COLO668 (cell line): ENCODE data around the gene PYCR2.

Experiments
- DNase-seq: peaks from one replicate; lab custom pipeline; 2025; ENCODE audit not compliant: unreplicated experiment; lab: John Stamatoyannopoulos, UW

Gene PYCR2

GRCh38 chr1:225921734-225922709, 2.0 kb downstream of the PYCR2 start:
- DNase-seq = peak; percentile 21

GRCh38 chr1:225919906-225920305, 4.1 kb downstream of the PYCR2 start:
- peak; percentile 23 for DNase-seq

- no peak for DNase-seq
Observed at GRCh38 chr1:225918280-225918679, 5.8 kb downstream of the PYCR2 start.

GRCh38 chr1:225917536-225917935, 6.5 kb downstream of the PYCR2 start:
- no peak for DNase-seq

- no peak for DNase-seq
Observed at GRCh38 chr1:225917101-225917500, 6.9 kb downstream of the PYCR2 start.

- peak; percentile 24 for DNase-seq
Observed at GRCh38 chr1:225915538-225915991, 8.5 kb downstream of the PYCR2 start.

- no peak for DNase-seq
Observed at GRCh38 chr1:225914947-225915346, 9.1 kb downstream of the PYCR2 start.

GRCh38 chr1:225914391-225914790, 9.7 kb downstream of the PYCR2 start:
- no peak for DNase-seq

GRCh38 chr1:225911191-225912130, 12.6 kb downstream of the PYCR2 start:
- peak; percentile 28 for DNase-seq

GRCh38 chr1:225909477-225909876, 14.6 kb downstream of the PYCR2 start:
- peak; percentile 27 for DNase-seq

GRCh38 chr1:225908773-225909172, 15.3 kb downstream of the PYCR2 start:
- DNase-seq = peak; percentile 85

- DNase-seq = peak; percentile 55
Observed at GRCh38 chr1:225908013-225908640, 15.9 kb downstream of the PYCR2 start.

- no peak for DNase-seq
Observed at GRCh38 chr1:225907341-225907740, 16.7 kb downstream of the PYCR2 start.

- DNase-seq = no peak
Observed at GRCh38 chr1:225906467-225906866, 17.6 kb downstream of the PYCR2 start.

- DNase-seq = no peak
Observed at GRCh38 chr1:225903623-225904022, 20.4 kb downstream of the PYCR2 start.

GRCh38 chr1:225899044-225899925, 24.8 kb downstream of the PYCR2 start:
- DNase-seq = no peak

GRCh38 chr1:225897595-225898514, 26.2 kb downstream of the PYCR2 start:
- peak; percentile 82 for DNase-seq

GRCh38 chr1:225896937-225897549, 27.0 kb downstream of the PYCR2 start:
- DNase-seq = peak; percentile 84
